ENCODE data around the gene PLEKHG5.

Gene PLEKHG5

GRCh38 chr1:6424619-6425593, 66.6 kb downstream of the PLEKHG5 start, which contains the start of gene ESPN:
TSS of gene ESPN (plus strand) at chr1:6424776. CDS start at chr1:6424956, 180 bp downstream.
- DNase-seq (ENCODE audit: low spot score): peak; percentile 77

- no peak for DNase-seq (ENCODE audit: low spot score)
These were observed 67.4 kb downstream of the PLEKHG5 start for GRCh38 chr1:6424000-6424565.

GRCh38 chr1:6423321-6423999, 68.0 kb downstream of the PLEKHG5 start:
- DNase-seq (ENCODE audit: low spot score): peak; percentile 76

- no peak for DNase-seq (ENCODE audit: low spot score)
These were observed 70.2 kb downstream of the PLEKHG5 start for GRCh38 chr1:6421266-6421665.

- DNase-seq (ENCODE audit: low spot score): peak; percentile 67
These were observed 70.9 kb downstream of the PLEKHG5 start for GRCh38 chr1:6420454-6421042.

GRCh38 chr1:6419804-6420453, 71.5 kb downstream of the PLEKHG5 start, which contains the start of gene HES2:
TSS of gene HES2 (minus strand) at chr1:6419919. CDS start at chr1:6419820, 99 bp downstream.
- peak; percentile 73 for DNase-seq (ENCODE audit: low spot score)

GRCh38 chr1:6419397-6419803, 72.1 kb downstream of the PLEKHG5 start:
- no peak for DNase-seq (ENCODE audit: low spot score)

- DNase-seq (ENCODE audit: low spot score): no peak
These were observed 72.6 kb downstream of the PLEKHG5 start for GRCh38 chr1:6418668-6419396.

GRCh38 chr1:6417961-6418667, 73.4 kb downstream of the PLEKHG5 start:
- no peak for DNase-seq (ENCODE audit: low spot score)
